ENCODE results near the gene MAGEF1.

- no peak for TF ChIP-seq CTCF (IDR thresholded peaks at IDR 0.05 in 8 of 11, conservative IDR thresholded peaks at IDR 0.05 in 3 of 11)
- TF ChIP-seq POLR2A (IDR thresholded peaks at IDR 0.05) = no peak
- no peak for TF ChIP-seq POLR2AphosphoS5 (IDR thresholded peaks at IDR 0.05)
Measured at GRCh38 chr3:184743248-184743647, 31.4 kb upstream of the MAGEF1 start.
